HG02852 (cell line): Measurements from ENCODE around the gene FAM120B.
"Not testable (repeated sequence)": the region's sequence is repeated elsewhere in the genome, so short reads cannot be mapped to it uniquely, and the experiment has no call there.

Experiments used
- ATAC-seq: cut with Tn5 transposase; IDR thresholded peaks from one replicate; pipeline ENCODE4 v1.9.1; 2021; ENCODE audit warnings: mild to moderate bottlenecking, moderate library complexity; ENCODE audit not compliant: unreplicated experiment

FAM120B gene

GRCh38 chr6:170296423-170296745 is 10.2 kb upstream of the FAM120B start:
- ATAC-seq = no peak

GRCh38 chr6:170296746-170297575 is 9.6 kb upstream of the FAM120B start:
- ATAC-seq = no peak

GRCh38 chr6:170297576-170298330 is 8.8 kb upstream of the FAM120B start:
- ATAC-seq = no peak

- no peak for ATAC-seq
These were observed 7.9 kb upstream of the FAM120B start for GRCh38 chr6:170298688-170299087.

GRCh38 chr6:170301184-170301583 is 5.4 kb upstream of the FAM120B start:
- ATAC-seq = no peak

GRCh38 chr6:170305805-170306323 is 694 bp upstream of the FAM120B start:
- ATAC-seq = peak; percentile 10

- no peak for ATAC-seq
These were observed 555 bp downstream of the FAM120B start for GRCh38 chr6:170307080-170307545.

- no peak for ATAC-seq
These were observed 2.2 kb downstream of the FAM120B start for GRCh38 chr6:170308761-170309160.

- no peak for ATAC-seq
These were observed 5.1 kb downstream of the FAM120B start for GRCh38 chr6:170311696-170312095.

- no peak for ATAC-seq
These were observed 6.3 kb downstream of the FAM120B start for GRCh38 chr6:170312876-170313275.

- ATAC-seq = no peak
These were observed 7.2 kb downstream of the FAM120B start for GRCh38 chr6:170313716-170314295.

GRCh38 chr6:170314983-170315382 is 8.4 kb downstream of the FAM120B start:
- no peak for ATAC-seq

- no peak for ATAC-seq
These were observed 9.5 kb downstream of the FAM120B start for GRCh38 chr6:170316071-170316470.

- ATAC-seq = no peak
These were observed 10.5 kb downstream of the FAM120B start for GRCh38 chr6:170317076-170317475.

- ATAC-seq = no peak
These were observed 11.2 kb downstream of the FAM120B start for GRCh38 chr6:170317718-170318117.

GRCh38 chr6:170329321-170329720 is 22.8 kb downstream of the FAM120B start:
- ATAC-seq = no peak

- ATAC-seq = not testable (repeated sequence)
These were observed 28.6 kb downstream of the FAM120B start for GRCh38 chr6:170335199-170335598.

- ATAC-seq = no peak
These were observed 38.3 kb downstream of the FAM120B start for GRCh38 chr6:170344631-170345576.

- ATAC-seq = no peak
These were observed 39.1 kb downstream of the FAM120B start for GRCh38 chr6:170345662-170346061.

- ATAC-seq = no peak
These were observed 40.1 kb downstream of the FAM120B start for GRCh38 chr6:170346649-170347048.
